WTC11 (cell line): ENCODE results near the gene RTP5. TPM values are rescaled to one million over a fixed set of nuclear protein-coding genes. Genes with fewer than 3 reads are reported as not detected.

ENCODE experiments used
- ATAC-seq: fragments of 200-7000 bp; cut with Tn5 transposase; 2 replicates; pipeline ENCODE4 v1.10.0; 2021; ENCODE audit warnings: mild to moderate bottlenecking, moderate library complexity
- CTCF ChIA-PET: fragments of 300-600 bp; sonication (Branson Sonifier 250); formaldehyde crosslinking; loops from one replicate; lab custom pipeline; 2021; ENCODE audit warnings: antibody characterized with exemption; lab: Charles Lee
- POLR2A ChIA-PET: fragments of 350-600 bp; sonication (Branson Sonifier 250); formaldehyde crosslinking; loops from one replicate; lab custom pipeline; 2021; ENCODE audit warnings: antibody characterized with exemption; lab: Charles Lee
- DNase-seq: peaks from one replicate; pipeline ENCODE4 v3.0.0; 2021; ENCODE audit warnings: low spot score
- H3K27ac Mint-ChIP-seq: 2 replicates; pipeline ENCODE4 v1.8.0; 2021; ENCODE audit warnings: mixed read lengths
- H3K27me3 Mint-ChIP-seq: 2 replicates; pipeline ENCODE4 v1.8.0; 2021; ENCODE audit warnings: low read depth, mild to moderate bottlenecking, moderate library complexity, mixed read lengths
- H3K36me3 Mint-ChIP-seq: 2 replicates; pipeline ENCODE4 v1.8.0; 2021; ENCODE audit warnings: mixed read lengths
- H3K4me1 Mint-ChIP-seq: 2 replicates; pipeline ENCODE4 v1.8.0; 2022; ENCODE audit warnings: mixed read lengths
- H3K4me3 Mint-ChIP-seq: 2 replicates; pipeline ENCODE4 v1.8.0; 2021; ENCODE audit warnings: mild to moderate bottlenecking, moderate library complexity, mixed read lengths
- H3K9me3 Mint-ChIP-seq: 2 replicates; pipeline ENCODE4 v1.8.0; 2021; ENCODE audit warnings: mixed read lengths
- CBFB ChIP-seq: sonication (generic); formaldehyde crosslinking; IDR thresholded peaks from 2 replicates; pipeline ENCODE4 v1.8.1; 2022; ENCODE audit warnings: mild to moderate bottlenecking, low read depth, missing genetic modification reagents
- CREB1 ChIP-seq: sonication (generic); formaldehyde crosslinking; IDR thresholded peaks from 2 replicates; pipeline ENCODE4 v1.8.0; 2023; ENCODE audit warnings: mild to moderate bottlenecking, missing genetic modification reagents
- ELF4 ChIP-seq: sonication (generic); formaldehyde crosslinking; IDR thresholded peaks from 2 replicates; pipeline ENCODE4 v1.8.1; 2022; ENCODE audit warnings: low read depth, mild to moderate bottlenecking, moderate library complexity, missing genetic modification reagents
- FOXJ3 ChIP-seq: sonication (generic); formaldehyde crosslinking; IDR thresholded peaks from 2 replicates; pipeline ENCODE4 v1.9.0; 2021; ENCODE audit warnings: missing genetic modification reagents, mild to moderate bottlenecking, borderline replicate concordance
- GABPB1 ChIP-seq: sonication (generic); formaldehyde crosslinking; IDR thresholded peaks from 2 replicates; pipeline ENCODE4 v1.8.1; 2023; ENCODE audit warnings: mild to moderate bottlenecking, missing genetic modification reagents
- GTF2I ChIP-seq: fragments of 250-450 bp; sonication (Bioruptor Pico); conservative IDR thresholded peaks from 2 replicates; pipeline ENCODE4 v1.4.0; 2021; ENCODE audit warnings: mild to moderate bottlenecking
- JAZF1 ChIP-seq: fragments of 250-450 bp; sonication (Bioruptor Pico); IDR thresholded peaks from 2 replicates; pipeline ENCODE4 v1.9.0; 2021; ENCODE audit warnings: moderate library complexity, mild to moderate bottlenecking, inconsistent platforms
- JUN ChIP-seq: sonication (generic); formaldehyde crosslinking; IDR thresholded peaks from 2 replicates; pipeline ENCODE4 v1.8.0; 2023; ENCODE audit warnings: mild to moderate bottlenecking, missing genetic modification reagents
- MYBL2 ChIP-seq: sonication (generic); formaldehyde crosslinking; IDR thresholded peaks from 2 replicates; pipeline ENCODE4 v1.8.1; 2023; ENCODE audit warnings: mild to moderate bottlenecking, moderate library complexity, missing genetic modification reagents
- NFE2L1 ChIP-seq: sonication (generic); formaldehyde crosslinking; IDR thresholded peaks from 2 replicates; pipeline ENCODE4 v1.8.1; 2023; ENCODE audit warnings: missing genetic modification reagents
- NR1H2 ChIP-seq: sonication (generic); formaldehyde crosslinking; IDR thresholded peaks from 2 replicates; pipeline ENCODE4 v1.9.0; 2021; ENCODE audit warnings: mild to moderate bottlenecking, moderate library complexity, missing genetic modification reagents
- NR3C1 ChIP-seq: sonication (generic); formaldehyde crosslinking; conservative IDR thresholded peaks from 2 replicates; pipeline ENCODE4 v1.8.1; 2023; ENCODE audit warnings: low read depth, mild to moderate bottlenecking, missing genetic modification reagents
- RELA ChIP-seq: sonication (generic); formaldehyde crosslinking; IDR thresholded peaks from 2 replicates; pipeline ENCODE4 v1.8.1; 2022; ENCODE audit warnings: missing genetic modification reagents, mild to moderate bottlenecking, borderline replicate concordance
- SMAD3 ChIP-seq: sonication (generic); formaldehyde crosslinking; IDR thresholded peaks from 2 replicates; pipeline ENCODE4 v1.8.0; 2022; ENCODE audit warnings: missing genetic modification reagents, mild to moderate bottlenecking, borderline replicate concordance
- SMAD4 ChIP-seq: sonication (generic); formaldehyde crosslinking; IDR thresholded peaks from 2 replicates; pipeline ENCODE4 v1.8.0; 2022; ENCODE audit warnings: mild to moderate bottlenecking, missing genetic modification reagents
- ZNF396 ChIP-seq: fragments of 250-450 bp; sonication (Bioruptor Pico); IDR thresholded peaks from 2 replicates; pipeline ENCODE4 v1.8.0; 2021; ENCODE audit warnings: mild to moderate bottlenecking, moderate library complexity, borderline replicate concordance
- total RNA-seq: library from RNA; stranded (reverse); gene quantifications from 3 replicates; pipeline ENCODE4 v1.2.3, GENCODE V29; 2021
- TF ChIP-seq, protein P1 (sequence below): sonication (generic); formaldehyde crosslinking; IDR thresholded peaks from 2 replicates; pipeline ENCODE4 v1.8.1; 2022; ENCODE audit warnings: low read depth, mild to moderate bottlenecking, moderate library complexity, missing genetic modification reagents, borderline replicate concordance
- TF ChIP-seq, protein P2 (sequence below): sonication (generic); formaldehyde crosslinking; IDR thresholded peaks from 2 replicates; pipeline ENCODE4 v1.8.0; 2023; ENCODE audit warnings: mild to moderate bottlenecking, missing genetic modification reagents
- TF ChIP-seq, protein P3 (sequence below): sonication (generic); formaldehyde crosslinking; IDR thresholded peaks from 2 replicates; pipeline ENCODE4 v1.8.1; 2023; ENCODE audit warnings: mild to moderate bottlenecking, missing genetic modification reagents, moderate library complexity
- TF ChIP-seq, protein P4 (sequence below): fragments of 250-450 bp; sonication (Bioruptor Pico); IDR thresholded peaks from 2 replicates; pipeline ENCODE4 v1.9.0; 2021; ENCODE audit warnings: mild to moderate bottlenecking
- TF ChIP-seq, protein P5 (sequence below): fragments of 250-450 bp; sonication (Bioruptor Pico); IDR thresholded peaks from 2 replicates; pipeline ENCODE4 v1.9.0; 2021; ENCODE audit warnings: moderate library complexity, mild to moderate bottlenecking, inconsistent platforms, borderline replicate concordance

Gene RTP5
- total RNA-seq, 1 experiment from 2014 or later, result not detected

DNA sequence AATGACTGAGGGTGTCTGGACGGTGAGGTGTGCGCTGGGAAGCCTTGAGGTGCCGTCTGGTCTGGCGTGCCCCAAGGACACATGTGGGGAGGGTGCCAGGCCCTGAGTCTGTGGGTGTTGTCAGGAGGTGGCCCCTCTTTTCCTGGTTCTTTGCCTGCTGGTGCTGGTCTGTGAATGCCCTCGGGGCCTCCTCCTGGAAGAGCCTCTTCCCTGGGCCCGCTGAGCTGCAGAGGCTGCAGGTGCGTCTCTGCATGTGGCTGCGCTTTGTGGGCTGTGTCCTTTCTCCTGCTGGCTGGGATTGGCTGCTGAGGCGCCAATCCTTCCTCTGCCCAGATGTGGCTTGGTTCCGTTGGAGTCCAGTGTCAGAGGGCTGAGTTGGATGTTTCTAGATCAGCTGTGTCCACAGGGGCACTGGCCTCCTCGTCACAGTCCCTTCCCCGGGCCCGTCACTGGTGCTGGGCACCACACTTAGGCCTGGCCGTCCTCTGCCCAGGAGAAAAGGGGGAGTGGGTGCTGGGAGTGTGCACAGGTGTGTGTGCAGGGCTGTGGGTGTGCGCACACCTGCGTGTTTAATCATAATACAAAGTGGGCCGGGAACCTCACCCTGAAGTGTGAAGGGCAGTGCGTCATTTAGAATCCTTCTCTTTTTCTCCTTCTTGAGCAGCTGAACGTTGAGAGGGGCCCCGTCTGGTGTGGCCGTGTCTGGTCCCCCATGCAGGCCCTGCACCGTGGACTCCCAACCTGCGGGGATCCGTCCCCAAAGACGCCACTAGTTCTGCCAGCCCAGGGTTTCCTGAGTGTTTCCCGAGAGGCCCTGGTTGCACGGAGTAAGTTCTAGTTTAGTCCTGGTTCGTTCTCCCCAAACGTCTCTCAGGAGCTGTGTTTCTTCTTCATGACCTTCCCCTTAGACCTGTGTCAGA, 35.5 kb downstream of the RTP5 start:
- Mint-ChIP-seq H3K9me3 (no peaks in the 10 kb centered on the region), H3K4me3 (no peak overlapping the region), H3K27ac (no peak overlapping the region), H3K4me1 (peaks cover 20% of the 10 kb centered on the region), H3K36me3 (no peaks in the 10 kb centered on the region), H3K27me3 (no peaks in the 10 kb centered on the region)
- ChIA-PET POLR2A (no interaction called here), CTCF (no interaction called here)
- DNase-seq (no peak), ATAC-seq (no peak)
- TF ChIP-seq NR3C1 (CRISPR knock-in tag) (no peak), ELF4 (CRISPR knock-in tag) (no peak), ZNF396 (CRISPR knock-in tag) (no peak), GTF2I (CRISPR knock-in tag) (no peak), CREB1 (CRISPR knock-in tag) (no peak), GABPB1 (CRISPR knock-in tag) (no peak), FOXJ3 (no peak), NFE2L1 (CRISPR knock-in tag) (no peak)
- TF ChIP-seq, protein P1, sequence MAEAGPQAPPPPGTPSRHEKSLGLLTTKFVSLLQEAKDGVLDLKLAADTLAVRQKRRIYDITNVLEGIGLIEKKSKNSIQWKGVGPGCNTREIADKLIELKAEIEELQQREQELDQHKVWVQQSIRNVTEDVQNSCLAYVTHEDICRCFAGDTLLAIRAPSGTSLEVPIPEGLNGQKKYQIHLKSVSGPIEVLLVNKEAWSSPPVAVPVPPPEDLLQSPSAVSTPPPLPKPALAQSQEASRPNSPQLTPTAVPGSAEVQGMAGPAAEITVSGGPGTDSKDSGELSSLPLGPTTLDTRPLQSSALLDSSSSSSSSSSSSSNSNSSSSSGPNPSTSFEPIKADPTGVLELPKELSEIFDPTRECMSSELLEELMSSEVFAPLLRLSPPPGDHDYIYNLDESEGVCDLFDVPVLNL, result no peak

DNA sequence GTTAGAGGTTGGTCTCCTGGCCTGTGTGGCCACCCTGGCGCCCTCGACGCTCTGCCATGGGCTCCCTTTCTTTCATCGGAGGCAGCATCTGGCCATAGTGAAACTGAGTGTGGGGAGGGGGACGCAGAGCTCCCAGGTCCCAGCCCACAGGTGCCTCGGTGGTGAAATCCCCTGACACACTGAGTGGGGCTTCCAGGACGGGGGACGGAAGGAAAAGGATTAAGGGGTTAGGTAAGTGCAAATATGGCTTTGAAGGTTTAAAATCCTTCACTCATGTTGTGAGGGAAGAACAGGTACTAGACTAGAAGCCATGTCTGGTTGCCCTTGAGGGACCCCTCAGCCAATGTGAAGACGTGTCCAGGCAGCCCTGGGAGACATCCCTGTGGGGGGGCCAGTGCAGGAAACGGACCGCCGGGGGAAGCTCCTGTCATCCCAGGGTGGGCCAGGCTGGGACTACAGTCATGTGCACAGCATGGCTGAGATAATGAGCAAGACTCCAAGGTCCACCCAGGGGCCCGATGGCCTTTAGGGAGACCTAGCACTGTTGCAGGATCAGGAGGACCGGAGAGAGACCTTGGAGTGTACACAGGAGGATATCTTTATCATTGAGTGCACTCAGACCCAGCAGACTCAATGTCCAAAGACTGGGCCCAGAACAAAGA, 36.3 kb downstream of the RTP5 start:
- no peaks in the 10 kb centered on the region for H3K9me3 Mint-ChIP-seq
- no peak overlapping the region for H3K27ac Mint-ChIP-seq
- H3K4me1 Mint-ChIP-seq, result peaks cover 22% of the 10 kb centered on the region
- H3K4me3 Mint-ChIP-seq, result no peak overlapping the region
- ChIA-PET POLR2A (no interaction called here), CTCF (no interaction called here)
- H3K27me3 Mint-ChIP-seq, result no peaks in the 10 kb centered on the region
- H3K36me3 Mint-ChIP-seq, result no peaks in the 10 kb centered on the region
- ATAC-seq (no peak), DNase-seq (no peak)
- no peak for TF ChIP-seq CREB1 (CRISPR knock-in tag)
- TF ChIP-seq, protein P2, sequence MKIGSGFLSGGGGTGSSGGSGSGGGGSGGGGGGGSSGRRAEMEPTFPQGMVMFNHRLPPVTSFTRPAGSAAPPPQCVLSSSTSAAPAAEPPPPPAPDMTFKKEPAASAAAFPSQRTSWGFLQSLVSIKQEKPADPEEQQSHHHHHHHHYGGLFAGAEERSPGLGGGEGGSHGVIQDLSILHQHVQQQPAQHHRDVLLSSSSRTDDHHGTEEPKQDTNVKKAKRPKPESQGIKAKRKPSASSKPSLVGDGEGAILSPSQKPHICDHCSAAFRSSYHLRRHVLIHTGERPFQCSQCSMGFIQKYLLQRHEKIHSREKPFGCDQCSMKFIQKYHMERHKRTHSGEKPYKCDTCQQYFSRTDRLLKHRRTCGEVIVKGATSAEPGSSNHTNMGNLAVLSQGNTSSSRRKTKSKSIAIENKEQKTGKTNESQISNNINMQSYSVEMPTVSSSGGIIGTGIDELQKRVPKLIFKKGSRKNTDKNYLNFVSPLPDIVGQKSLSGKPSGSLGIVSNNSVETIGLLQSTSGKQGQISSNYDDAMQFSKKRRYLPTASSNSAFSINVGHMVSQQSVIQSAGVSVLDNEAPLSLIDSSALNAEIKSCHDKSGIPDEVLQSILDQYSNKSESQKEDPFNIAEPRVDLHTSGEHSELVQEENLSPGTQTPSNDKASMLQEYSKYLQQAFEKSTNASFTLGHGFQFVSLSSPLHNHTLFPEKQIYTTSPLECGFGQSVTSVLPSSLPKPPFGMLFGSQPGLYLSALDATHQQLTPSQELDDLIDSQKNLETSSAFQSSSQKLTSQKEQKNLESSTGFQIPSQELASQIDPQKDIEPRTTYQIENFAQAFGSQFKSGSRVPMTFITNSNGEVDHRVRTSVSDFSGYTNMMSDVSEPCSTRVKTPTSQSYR, result no peak
- TF ChIP-seq, protein P3, sequence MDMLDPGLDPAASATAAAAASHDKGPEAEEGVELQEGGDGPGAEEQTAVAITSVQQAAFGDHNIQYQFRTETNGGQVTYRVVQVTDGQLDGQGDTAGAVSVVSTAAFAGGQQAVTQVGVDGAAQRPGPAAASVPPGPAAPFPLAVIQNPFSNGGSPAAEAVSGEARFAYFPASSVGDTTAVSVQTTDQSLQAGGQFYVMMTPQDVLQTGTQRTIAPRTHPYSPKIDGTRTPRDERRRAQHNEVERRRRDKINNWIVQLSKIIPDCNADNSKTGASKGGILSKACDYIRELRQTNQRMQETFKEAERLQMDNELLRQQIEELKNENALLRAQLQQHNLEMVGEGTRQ, result no peak
- TF ChIP-seq CBFB, result no peak
- no peak for TF ChIP-seq NR1H2 (CRISPR knock-in tag)
- TF ChIP-seq, protein P4, sequence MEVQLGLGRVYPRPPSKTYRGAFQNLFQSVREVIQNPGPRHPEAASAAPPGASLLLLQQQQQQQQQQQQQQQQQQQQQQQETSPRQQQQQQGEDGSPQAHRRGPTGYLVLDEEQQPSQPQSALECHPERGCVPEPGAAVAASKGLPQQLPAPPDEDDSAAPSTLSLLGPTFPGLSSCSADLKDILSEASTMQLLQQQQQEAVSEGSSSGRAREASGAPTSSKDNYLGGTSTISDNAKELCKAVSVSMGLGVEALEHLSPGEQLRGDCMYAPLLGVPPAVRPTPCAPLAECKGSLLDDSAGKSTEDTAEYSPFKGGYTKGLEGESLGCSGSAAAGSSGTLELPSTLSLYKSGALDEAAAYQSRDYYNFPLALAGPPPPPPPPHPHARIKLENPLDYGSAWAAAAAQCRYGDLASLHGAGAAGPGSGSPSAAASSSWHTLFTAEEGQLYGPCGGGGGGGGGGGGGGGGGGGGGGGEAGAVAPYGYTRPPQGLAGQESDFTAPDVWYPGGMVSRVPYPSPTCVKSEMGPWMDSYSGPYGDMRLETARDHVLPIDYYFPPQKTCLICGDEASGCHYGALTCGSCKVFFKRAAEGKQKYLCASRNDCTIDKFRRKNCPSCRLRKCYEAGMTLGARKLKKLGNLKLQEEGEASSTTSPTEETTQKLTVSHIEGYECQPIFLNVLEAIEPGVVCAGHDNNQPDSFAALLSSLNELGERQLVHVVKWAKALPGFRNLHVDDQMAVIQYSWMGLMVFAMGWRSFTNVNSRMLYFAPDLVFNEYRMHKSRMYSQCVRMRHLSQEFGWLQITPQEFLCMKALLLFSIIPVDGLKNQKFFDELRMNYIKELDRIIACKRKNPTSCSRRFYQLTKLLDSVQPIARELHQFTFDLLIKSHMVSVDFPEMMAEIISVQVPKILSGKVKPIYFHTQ, result no peak
- TF ChIP-seq SMAD4 (CRISPR knock-in tag), result no peak
- no peak for TF ChIP-seq MYBL2 (CRISPR knock-in tag)
- no peak for TF ChIP-seq JAZF1 (CRISPR knock-in tag)
- no peak for TF ChIP-seq RELA (CRISPR knock-in tag)
- no peak for TF ChIP-seq JUN
- TF ChIP-seq, protein P5, sequence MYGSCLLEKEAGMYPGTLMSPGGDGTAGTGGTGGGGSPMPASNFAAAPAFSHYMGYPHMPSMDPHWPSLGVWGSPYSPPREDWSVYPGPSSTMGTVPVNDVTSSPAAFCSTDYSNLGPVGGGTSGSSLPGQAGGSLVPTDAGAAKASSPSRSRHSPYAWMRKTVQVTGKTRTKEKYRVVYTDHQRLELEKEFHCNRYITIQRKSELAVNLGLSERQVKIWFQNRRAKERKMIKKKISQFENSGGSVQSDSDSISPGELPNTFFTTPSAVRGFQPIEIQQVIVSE, result no peak
- no peak for TF ChIP-seq SMAD3 (CRISPR knock-in tag)
